Subcutaneous adipose tissue (tissue), 4 donors: ENCODE measurements around the gene MID1. TPM values are rescaled to one million over a fixed set of nuclear protein-coding genes. Genes with fewer than 3 reads are reported as not detected.

Source experiments
- total RNA-seq, 4 donors: library from RNA; depleted of rRNA; stranded (reverse); fragments of >200 nt; gene quantifications; one replicate each; pipeline ENCODE4 v1.1.0, GENCODE V29; 2016
- TF ChIP-seq, protein P1 (sequence below): fragments of 450-650 bp; IDR thresholded peaks from one replicate; pipeline ENCODE4 v1.5.1; 2016; ENCODE audit warnings: low read depth, mild to moderate bottlenecking, control low read depth, antibody characterized with exemption, moderate library complexity

MID1 gene
- total RNA-seq, 4 donors from 2014 or later, result 5.9 to 11.1 (median 8.6) TPM

GRCh38 chrX:10518073-10518472 is 102.3 kb downstream of the MID1 start:
- TF ChIP-seq, protein P1, sequence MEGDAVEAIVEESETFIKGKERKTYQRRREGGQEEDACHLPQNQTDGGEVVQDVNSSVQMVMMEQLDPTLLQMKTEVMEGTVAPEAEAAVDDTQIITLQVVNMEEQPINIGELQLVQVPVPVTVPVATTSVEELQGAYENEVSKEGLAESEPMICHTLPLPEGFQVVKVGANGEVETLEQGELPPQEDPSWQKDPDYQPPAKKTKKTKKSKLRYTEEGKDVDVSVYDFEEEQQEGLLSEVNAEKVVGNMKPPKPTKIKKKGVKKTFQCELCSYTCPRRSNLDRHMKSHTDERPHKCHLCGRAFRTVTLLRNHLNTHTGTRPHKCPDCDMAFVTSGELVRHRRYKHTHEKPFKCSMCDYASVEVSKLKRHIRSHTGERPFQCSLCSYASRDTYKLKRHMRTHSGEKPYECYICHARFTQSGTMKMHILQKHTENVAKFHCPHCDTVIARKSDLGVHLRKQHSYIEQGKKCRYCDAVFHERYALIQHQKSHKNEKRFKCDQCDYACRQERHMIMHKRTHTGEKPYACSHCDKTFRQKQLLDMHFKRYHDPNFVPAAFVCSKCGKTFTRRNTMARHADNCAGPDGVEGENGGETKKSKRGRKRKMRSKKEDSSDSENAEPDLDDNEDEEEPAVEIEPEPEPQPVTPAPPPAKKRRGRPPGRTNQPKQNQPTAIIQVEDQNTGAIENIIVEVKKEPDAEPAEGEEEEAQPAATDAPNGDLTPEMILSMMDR, result no peak

- TF ChIP-seq, protein P1, result no peak
Observed at GRCh38 chrX:10516781-10517322, 103.5 kb downstream of the MID1 start.

GRCh38 chrX:10514891-10515290 is 105.5 kb downstream of the MID1 start:
- TF ChIP-seq, protein P1, result no peak

- TF ChIP-seq, protein P1, result no peak
Observed at GRCh38 chrX:10513974-10514373, 106.4 kb downstream of the MID1 start.

DNA sequence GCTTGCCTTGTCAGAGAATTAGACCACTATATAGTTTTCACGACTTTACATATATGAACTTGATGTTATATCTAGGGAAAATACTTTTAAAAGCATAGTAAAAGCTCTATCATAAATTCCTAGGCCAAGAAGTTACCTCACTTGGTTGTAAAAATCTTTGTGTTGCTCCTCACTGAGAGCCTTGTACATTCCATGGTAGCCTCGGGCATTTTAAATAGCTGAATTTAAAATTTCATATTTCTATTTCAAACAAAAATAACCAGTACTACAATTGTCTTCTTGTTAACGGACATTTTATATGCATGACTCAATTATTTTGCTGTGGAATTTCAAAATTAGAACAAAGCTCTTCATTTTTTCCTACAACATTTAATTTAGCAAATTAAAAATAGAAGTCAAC is 107.6 kb downstream of the MID1 start:
- TF ChIP-seq, protein P1, result no peak

DNA sequence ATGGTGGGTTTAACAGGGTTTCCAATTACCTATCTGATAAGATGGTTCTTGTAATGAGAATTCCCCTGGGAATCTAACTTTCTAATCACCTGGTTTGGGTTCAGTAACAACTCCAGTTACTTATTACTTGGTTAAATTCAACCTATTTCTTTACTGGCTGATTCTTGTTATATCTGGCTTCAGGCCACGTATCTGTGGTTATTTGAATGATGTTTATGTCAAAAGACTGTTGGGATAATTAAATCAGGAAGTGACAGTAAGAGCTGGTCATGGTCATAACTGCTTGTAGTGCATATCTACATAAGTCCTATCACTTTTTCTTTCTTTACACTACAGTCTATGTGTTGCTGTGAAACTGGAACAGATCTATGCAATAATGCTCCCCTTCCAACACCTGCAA is 108.1 kb downstream of the MID1 start:
- TF ChIP-seq, protein P1, result no peak

- TF ChIP-seq, protein P1, result no peak
Observed at GRCh38 chrX:10509397-10509796, 111.0 kb downstream of the MID1 start.
